GM19324 (cell line): ENCODE results near the gene SDC3.
"Not testable (repeated sequence)": the region's sequence is repeated elsewhere in the genome, so short reads cannot be mapped to it uniquely, and the experiment has no call there.

Experiments used
- ATAC-seq: cut with Tn5 transposase; IDR thresholded peaks from one replicate; pipeline ENCODE4 v1.9.1; 2021; ENCODE audit warnings: mild to moderate bottlenecking, moderate library complexity; ENCODE audit not compliant: unreplicated experiment, low FRiP score

The SDC3 gene

GRCh38 chr1:30908696-30909364 is at the start of gene SDC3:
Gene SDC3, minus strand, starts transcription at chr1:30908758. Its CDS starts 172 bp downstream, at chr1:30908586.
- no peak for ATAC-seq

GRCh38 chr1:30957560-30958222 is 49.1 kb upstream of the SDC3 start:
- no peak for ATAC-seq

GRCh38 chr1:30955448-30956015 is 47.0 kb upstream of the SDC3 start:
- ATAC-seq: no peak

- no peak for ATAC-seq
These were observed 45.1 kb upstream of the SDC3 start for GRCh38 chr1:30953685-30954084.

GRCh38 chr1:30952098-30952497 is 43.5 kb upstream of the SDC3 start:
- ATAC-seq: no peak

- no peak for ATAC-seq
These were observed 42.1 kb upstream of the SDC3 start for GRCh38 chr1:30950700-30951099.

GRCh38 chr1:30950053-30950452 is 41.5 kb upstream of the SDC3 start:
- ATAC-seq: no peak

- ATAC-seq: not testable (repeated sequence)
These were observed 40.9 kb upstream of the SDC3 start for GRCh38 chr1:30949487-30949838.

GRCh38 chr1:30948813-30949486 is 40.4 kb upstream of the SDC3 start:
- not testable (repeated sequence) for ATAC-seq

- no peak for ATAC-seq
These were observed 39.7 kb upstream of the SDC3 start for GRCh38 chr1:30948278-30948677.

- no peak for ATAC-seq
These were observed 38.7 kb upstream of the SDC3 start for GRCh38 chr1:30947212-30947611.

- ATAC-seq: no peak
These were observed 33.9 kb upstream of the SDC3 start for GRCh38 chr1:30942326-30942963.

GRCh38 chr1:30940541-30940940 is 32.0 kb upstream of the SDC3 start:
- no peak for ATAC-seq

- ATAC-seq: no peak
These were observed 28.1 kb upstream of the SDC3 start for GRCh38 chr1:30936541-30937171.

GRCh38 chr1:30935758-30936157 is 27.2 kb upstream of the SDC3 start:
- not testable (repeated sequence) for ATAC-seq

- ATAC-seq: no peak
These were observed 26.1 kb upstream of the SDC3 start for GRCh38 chr1:30934613-30935012.

- no peak for ATAC-seq
These were observed 25.3 kb upstream of the SDC3 start for GRCh38 chr1:30933874-30934252.

GRCh38 chr1:30930631-30931173 is 22.1 kb upstream of the SDC3 start:
- no peak for ATAC-seq

GRCh38 chr1:30929944-30930525 is 21.5 kb upstream of the SDC3 start:
- ATAC-seq: no peak
